Tibial nerve (tissue), 3 donors: ENCODE results near the gene CLIC5.
"Not testable (repeated sequence)": the region's sequence is repeated elsewhere in the genome, so short reads cannot be mapped to it uniquely, and the experiment has no call there.

Source experiments
- CTCF ChIP-seq, 5 experiments: fragments of 200-600 bp in 3 of 5; fragments of 450-650 bp in 2 of 5; sonication (generic) in 3 of 5; IDR thresholded peaks; one replicate each; pipeline ENCODE4 v1.5.1; 2016 to 2019; ENCODE audit warnings: antibody characterized with exemption in 5 of 5, mild to moderate bottlenecking in 3 of 5, moderate library complexity in 2 of 5
- POLR2A ChIP-seq, 2 donors: fragments of 450-650 bp; IDR thresholded peaks; one replicate each; pipeline ENCODE4 v1.6.1; 2017; ENCODE audit warnings: antibody characterized with exemption in 2 of 2, mild to moderate bottlenecking in 2 of 2, moderate library complexity in 2 of 2

DNA sequence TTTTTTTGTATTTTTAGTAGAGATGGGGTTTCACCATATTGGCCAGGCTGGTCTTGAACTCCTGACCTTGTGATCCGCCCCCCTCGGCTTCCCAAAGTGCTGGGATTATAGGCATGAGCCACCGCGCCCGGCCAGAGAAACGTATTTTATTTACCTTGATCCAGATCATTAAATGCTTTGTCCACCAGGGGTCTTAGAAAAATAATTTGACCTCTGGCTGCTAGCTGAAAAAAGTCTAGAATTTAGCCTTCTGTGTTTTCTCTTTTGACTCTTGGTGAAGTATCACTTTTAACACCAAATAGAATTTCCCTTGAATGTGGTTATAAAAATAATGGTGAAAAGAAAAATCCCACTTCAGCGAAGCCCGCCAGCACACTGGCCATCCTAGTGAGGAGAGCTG lies 89.2 kb downstream of the CLIC5 start:
- TF ChIP-seq CTCF (IDR thresholded peaks at IDR 0.05): peak in 1 of 5 experiments; percentile 4
- TF ChIP-seq POLR2A (IDR thresholded peaks at IDR 0.05): not testable (repeated sequence)
